NT2/D1 (cell line): ENCODE results near the gene ITPR2.

Source experiments
- YY1 ChIP-seq: IDR thresholded peaks from 2 replicates; pipeline ENCODE4 v1.6.1; 2011; ENCODE audit not compliant: insufficient read length, insufficient read depth
- ZNF274 ChIP-seq: IDR thresholded peaks from 2 replicates; pipeline ENCODE4 v1.6.1; 2011; ENCODE audit warnings: mild to moderate bottlenecking, low read depth, low read length

GRCh38 chr12:26406391-26406790, 426.6 kb downstream of the ITPR2 start:
- TF ChIP-seq ZNF274 (no peak), YY1 (no peak)
